GM18951 (cell line): ENCODE data around the gene C2orf74.

ENCODE experiments used
- POLR2A ChIP-seq: IDR thresholded peaks from 4 replicates; pipeline ENCODE4 v1.6.1; 2011; ENCODE audit warnings: mild to moderate bottlenecking; ENCODE audit not compliant: insufficient read length, insufficient read depth; ENCODE audit errors: extremely low read depth
- in situ Hi-C: fragments of 300-500 bp; cut with MboI; formaldehyde crosslinking; loops from one replicate; pipeline ENCODE4 v1.12.0; 2022; ENCODE audit warnings: low sequenced_read_pairs, mixed read lengths, inconsistent platforms; ENCODE audit not compliant: unreplicated experiment

Gene C2orf74

DNA sequence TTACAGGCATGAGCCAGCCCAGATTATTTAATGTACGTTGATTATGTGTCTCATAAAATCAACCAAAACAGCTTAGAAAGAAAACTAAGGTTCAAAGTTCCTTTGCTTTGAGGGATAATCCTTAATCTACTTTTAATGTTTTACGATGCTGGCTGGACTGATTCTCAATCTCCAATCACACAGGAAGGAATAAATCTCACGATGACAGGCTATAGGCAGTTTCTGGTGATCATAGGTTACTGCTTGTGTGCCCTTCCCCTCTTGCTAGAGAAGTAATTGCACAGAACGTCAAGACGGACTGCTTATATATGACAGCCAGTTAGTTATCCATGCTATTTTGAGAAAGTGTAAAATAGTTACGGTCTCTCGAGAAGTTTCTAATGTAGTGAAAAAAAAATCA, 43.1 kb downstream of the C2orf74 start:
- TF ChIP-seq POLR2A: no peak
- in situ Hi-C loops: no loop called here

DNA sequence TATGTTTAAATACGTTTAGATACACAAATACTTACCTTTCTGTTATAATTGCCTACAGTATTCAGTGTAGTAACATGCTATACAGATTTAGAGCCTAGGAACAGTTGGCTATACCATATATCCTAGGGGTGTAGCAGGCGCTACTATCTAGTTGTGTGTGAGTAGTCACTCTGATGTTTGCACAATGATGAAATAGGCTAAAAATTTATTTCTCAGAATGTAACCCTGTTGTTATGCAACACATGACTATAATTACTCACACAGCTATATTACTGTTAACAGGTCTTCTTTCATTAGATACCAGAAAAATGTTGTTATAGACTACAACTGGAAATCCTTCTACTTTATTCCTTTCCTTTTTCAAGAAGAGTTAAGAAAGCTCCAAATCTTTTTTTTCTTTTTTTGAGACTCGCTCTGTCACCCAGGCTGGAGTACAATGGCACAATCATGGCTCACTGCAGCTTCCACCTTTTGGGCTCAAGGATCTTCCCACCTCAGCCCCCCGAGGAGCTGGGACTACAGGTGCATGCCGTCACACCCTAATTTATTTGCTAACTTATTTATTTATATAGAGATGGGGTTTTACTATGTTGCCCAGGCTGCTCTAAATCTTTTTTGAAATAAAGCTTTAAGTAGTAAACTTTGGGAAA, 48.5 kb downstream of the C2orf74 start:
- no peak for TF ChIP-seq POLR2A
- in situ Hi-C loops: no loop called here

DNA sequence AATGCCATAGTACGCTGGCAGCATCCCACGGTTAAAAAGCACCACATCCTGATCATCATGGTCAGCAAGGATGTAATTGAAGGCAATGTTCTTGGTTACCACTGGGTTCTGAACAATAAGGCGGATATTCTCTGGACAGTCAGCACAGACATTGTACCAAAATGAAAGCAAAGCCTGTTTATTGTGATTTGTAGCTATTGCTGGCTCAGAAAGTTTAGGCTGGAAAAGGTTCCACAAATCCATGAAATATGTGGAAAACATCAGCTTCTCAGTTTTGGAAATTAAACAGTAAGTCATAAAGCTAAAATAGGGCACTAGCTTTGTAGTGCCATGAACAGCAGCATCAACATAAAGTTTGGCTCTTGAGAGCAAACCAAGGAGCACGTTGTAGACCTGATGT, 52.2 kb downstream of the C2orf74 start:
- in situ Hi-C loops: no loop called here
- no peak for TF ChIP-seq POLR2A
